ENCODE measurements around the gene EIF5AL1.
"Not testable (repeated sequence)": the region's sequence is repeated elsewhere in the genome, so short reads cannot be mapped to it uniquely, and the experiment has no call there.

Gene EIF5AL1

GRCh38 chr10:79509306-79509933 lies 2.9 kb upstream of the EIF5AL1 start:
- DNase-seq (ENCODE audit: low read depth in 3 of 3): not testable (repeated sequence)

GRCh38 chr10:79509934-79510508 lies 2.3 kb upstream of the EIF5AL1 start:
- not testable (repeated sequence) for DNase-seq (ENCODE audit: low read depth in 3 of 3)

- DNase-seq (ENCODE audit: low read depth in 3 of 3): not testable (repeated sequence)
Observed at GRCh38 chr10:79516532-79517205, 4.3 kb downstream of the EIF5AL1 start.

- DNase-seq (ENCODE audit: low read depth in 3 of 3): not testable (repeated sequence)
Observed at GRCh38 chr10:79517567-79517966, 5.2 kb downstream of the EIF5AL1 start.

- not testable (repeated sequence) for DNase-seq (ENCODE audit: low read depth in 3 of 3)
Observed at GRCh38 chr10:79521751-79522150, 9.4 kb downstream of the EIF5AL1 start.

GRCh38 chr10:79522464-79522863 lies 10.1 kb downstream of the EIF5AL1 start:
- not testable (repeated sequence) for DNase-seq (ENCODE audit: low read depth in 3 of 3)

GRCh38 chr10:79523157-79523853 lies 11.0 kb downstream of the EIF5AL1 start:
- not testable (repeated sequence) for DNase-seq (ENCODE audit: low read depth in 3 of 3)

GRCh38 chr10:79525049-79525710 lies 12.8 kb downstream of the EIF5AL1 start:
- DNase-seq (ENCODE audit: low read depth in 3 of 3): not testable (repeated sequence)

GRCh38 chr10:79528261-79528660 lies 15.9 kb downstream of the EIF5AL1 start:
- DNase-seq (ENCODE audit: low read depth in 3 of 3): not testable (repeated sequence)

GRCh38 chr10:79533142-79533902 lies 21.0 kb downstream of the EIF5AL1 start:
- DNase-seq (ENCODE audit: low read depth in 3 of 3): not testable (repeated sequence)

- not testable (repeated sequence) for DNase-seq (ENCODE audit: low read depth in 3 of 3)
Observed at GRCh38 chr10:79533903-79534175, 21.5 kb downstream of the EIF5AL1 start.

- DNase-seq (ENCODE audit: low read depth in 3 of 3): not testable (repeated sequence)
Observed at GRCh38 chr10:79538311-79538710, 26.0 kb downstream of the EIF5AL1 start.

GRCh38 chr10:79540930-79541329 lies 28.6 kb downstream of the EIF5AL1 start:
- DNase-seq (ENCODE audit: low read depth in 3 of 3): not testable (repeated sequence)

- no peak for DNase-seq (ENCODE audit: low read depth in 3 of 3)
Observed at GRCh38 chr10:79542626-79543025, 30.3 kb downstream of the EIF5AL1 start.

- DNase-seq (ENCODE audit: low read depth in 3 of 3): not testable (repeated sequence)
Observed at GRCh38 chr10:79544408-79544807, 32.1 kb downstream of the EIF5AL1 start.

- DNase-seq (ENCODE audit: low read depth in 3 of 3): not testable (repeated sequence)
Observed at GRCh38 chr10:79544926-79545659, 32.8 kb downstream of the EIF5AL1 start.

- not testable (repeated sequence) for DNase-seq (ENCODE audit: low read depth in 3 of 3)
Observed at GRCh38 chr10:79547128-79547527, 34.8 kb downstream of the EIF5AL1 start.

- DNase-seq (ENCODE audit: low read depth in 3 of 3): no peak
Observed at GRCh38 chr10:79547973-79548372, 35.6 kb downstream of the EIF5AL1 start.

GRCh38 chr10:79552143-79552542 lies 39.8 kb downstream of the EIF5AL1 start:
- DNase-seq (ENCODE audit: low read depth in 3 of 3): no peak

Measured in stimulated activated CD4-positive, alpha-beta T cell treated with anti-CD3 and anti-CD28 coated beads, TNF-alpha, amount 100 ng/mL, for 48 hours (primary cell).